Measurements from ENCODE around the gene MYBPH.

MYBPH gene

GRCh38 chr1:203124546-203125317 lies 50.9 kb downstream of the MYBPH start:
- Histone ChIP-seq H3K36me3 (ENCODE audit: insufficient read depth, low read length) (no peaks in the 10 kb centered on the region), H3F3A (ENCODE audit: insufficient read depth, low read length) (no peaks in the 10 kb centered on the region), H3K9me2 (ENCODE audit: low read depth, low read length) (no peaks in the 10 kb centered on the region), H3K27ac (ENCODE audit: low read depth, low read length, poor library complexity, severe bottlenecking) (no peak overlapping the region), H2AFZ (ENCODE audit: low read length) (no peak overlapping the region), H4K20me1 (ENCODE audit: insufficient read depth, low read length) (no peaks in the 10 kb centered on the region), H3K4me1 (ENCODE audit: insufficient read depth, low read length, severe bottlenecking) (no peaks in the 10 kb centered on the region), H3K4me3 (ENCODE audit: low read depth, low read length, poor library complexity, severe bottlenecking) (no peak overlapping the region), H3K4me2 (ENCODE audit: low read length) (no peak overlapping the region), H3K9ac (ENCODE audit: low read length) (no peak overlapping the region), H3K9me3 (ENCODE audit: low read length) (no peaks in the 10 kb centered on the region), H3K79me2 (ENCODE audit: insufficient read depth, low read length) (no peaks in the 10 kb centered on the region), H3K27me3 (ENCODE audit: insufficient read depth, low read length) (no peaks in the 10 kb centered on the region; the same call in 1 of the 2 replicates)
- TF ChIP-seq CTCF (IDR thresholded peaks at IDR 0.05; ENCODE audit: low read length) (no peak), EZH2 (IDR thresholded peaks at IDR 0.05; ENCODE audit: borderline replicate concordance, low read length) (no peak)

DNA sequence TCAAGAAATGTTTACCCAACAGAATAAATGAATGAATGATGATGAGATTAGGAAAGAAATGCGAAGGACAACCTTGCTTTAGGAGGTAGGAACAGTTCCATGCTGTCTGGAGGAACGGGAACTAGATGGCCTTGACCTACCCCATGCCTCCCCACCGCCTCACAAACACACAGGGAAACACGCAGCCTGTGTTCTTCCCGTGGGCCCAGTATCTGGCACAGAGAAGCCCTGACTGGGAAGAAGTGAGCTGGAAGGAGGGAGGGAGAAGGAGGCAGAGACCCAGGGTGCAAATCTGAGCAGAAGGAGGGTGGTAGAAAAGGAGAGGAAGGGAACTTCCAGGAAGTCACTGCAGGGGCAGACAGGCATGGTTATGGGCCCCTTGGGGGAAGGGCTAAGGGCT lies 51.6 kb downstream of the MYBPH start:
- H3K4me1 ChIP-seq (ENCODE audit: insufficient read depth, low read length, severe bottlenecking), result no peaks in the 10 kb centered on the region
- no peak overlapping the region for H3K4me2 ChIP-seq (ENCODE audit: low read length)
- H3K9me3 ChIP-seq (ENCODE audit: low read length), result no peaks in the 10 kb centered on the region
- H3K27me3 ChIP-seq (ENCODE audit: insufficient read depth, low read length), result no peaks in the 10 kb centered on the region; the same call in 1 of the 2 replicates
- H3K9me2 ChIP-seq (ENCODE audit: low read depth, low read length), result no peaks in the 10 kb centered on the region
- H3K27ac ChIP-seq (ENCODE audit: low read depth, low read length, poor library complexity, severe bottlenecking), result no peak overlapping the region
- H3K4me3 ChIP-seq (ENCODE audit: low read depth, low read length, poor library complexity, severe bottlenecking), result no peak overlapping the region
- H3K79me2 ChIP-seq (ENCODE audit: insufficient read depth, low read length), result no peaks in the 10 kb centered on the region
- no peaks in the 10 kb centered on the region for H3F3A ChIP-seq (ENCODE audit: insufficient read depth, low read length)
- TF ChIP-seq CTCF (IDR thresholded peaks at IDR 0.05; ENCODE audit: low read length) (no peak), EZH2 (IDR thresholded peaks at IDR 0.05; ENCODE audit: borderline replicate concordance, low read length) (no peak)
- H2AFZ ChIP-seq (ENCODE audit: low read length), result no peak overlapping the region
- no peaks in the 10 kb centered on the region for H3K36me3 ChIP-seq (ENCODE audit: insufficient read depth, low read length)
- no peaks in the 10 kb centered on the region for H4K20me1 ChIP-seq (ENCODE audit: insufficient read depth, low read length)
- no peak overlapping the region for H3K9ac ChIP-seq (ENCODE audit: low read length)

DNA sequence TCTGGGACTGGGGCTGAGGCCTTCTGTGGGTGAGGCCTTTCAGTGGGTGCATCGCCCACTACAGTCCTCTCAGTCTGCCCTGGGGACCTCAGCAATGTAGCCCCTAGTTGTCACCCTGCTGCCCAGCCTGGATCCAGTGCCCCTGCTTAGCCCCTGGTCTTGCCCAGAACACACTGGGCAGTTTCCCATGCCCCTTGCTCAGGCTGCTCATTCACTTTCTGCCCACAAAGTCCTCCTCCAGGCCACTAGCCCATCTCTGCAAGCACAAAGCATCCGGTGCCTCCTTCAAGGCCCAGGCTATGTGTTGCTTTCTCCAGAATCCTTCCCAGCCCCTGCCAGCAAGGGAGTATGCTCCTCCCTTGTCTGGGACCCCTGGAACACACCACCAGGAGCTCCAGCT lies 53.5 kb downstream of the MYBPH start:
- H4K20me1 ChIP-seq (ENCODE audit: insufficient read depth, low read length), result no peaks in the 10 kb centered on the region
- H3K36me3 ChIP-seq (ENCODE audit: insufficient read depth, low read length), result no peaks in the 10 kb centered on the region
- no peaks in the 10 kb centered on the region for H3K9me2 ChIP-seq (ENCODE audit: low read depth, low read length)
- H3K4me2 ChIP-seq (ENCODE audit: low read length), result no peak overlapping the region
- no peak overlapping the region for H3K9ac ChIP-seq (ENCODE audit: low read length)
- H3K27me3 ChIP-seq (ENCODE audit: insufficient read depth, low read length), result no peaks in the 10 kb centered on the region; the same call in none of the 2 replicates
- H3K27ac ChIP-seq (ENCODE audit: low read depth, low read length, poor library complexity, severe bottlenecking), result no peak overlapping the region
- no peaks in the 10 kb centered on the region for H3K9me3 ChIP-seq (ENCODE audit: low read length)
- H2AFZ ChIP-seq (ENCODE audit: low read length), result no peak overlapping the region
- no peaks in the 10 kb centered on the region for H3F3A ChIP-seq (ENCODE audit: insufficient read depth, low read length)
- no peak for TF ChIP-seq CTCF (IDR thresholded peaks at IDR 0.05; ENCODE audit: low read length)
- no peak for TF ChIP-seq EZH2 (IDR thresholded peaks at IDR 0.05; ENCODE audit: borderline replicate concordance, low read length)
- no peaks in the 10 kb centered on the region for H3K4me1 ChIP-seq (ENCODE audit: insufficient read depth, low read length, severe bottlenecking)
- no peak overlapping the region for H3K4me3 ChIP-seq (ENCODE audit: low read depth, low read length, poor library complexity, severe bottlenecking)
- H3K79me2 ChIP-seq (ENCODE audit: insufficient read depth, low read length), result no peaks in the 10 kb centered on the region

Measured in OCI-LY1 (cell line).